Loucy (cell line): ENCODE results near the gene BMPR1B.

Experiments used
- CTCF ChIP-seq: fragments of 200-600 bp; sonication (generic); conservative IDR thresholded peaks from 2 replicates; pipeline ENCODE4 v1.5.1; 2014; ENCODE audit warnings: mild to moderate bottlenecking, antibody characterized with exemption, low read length
- EZH2phosphoT487 ChIP-seq: fragments of 200-600 bp; IDR thresholded peaks from 2 replicates; pipeline ENCODE4 v1.6.1; 2018; ENCODE audit warnings: antibody characterized with exemption, mild to moderate bottlenecking, moderate library complexity, borderline replicate concordance

GRCh38 chr4:94959307-94959706 is 201.6 kb downstream of the BMPR1B start:
- TF ChIP-seq CTCF (no peak), EZH2phosphoT487 (no peak)
